Common myeloid progenitor, CD34-positive (primary cell): Measurements from ENCODE around the gene ARHGAP40. TPM values are rescaled to one million over a fixed set of nuclear protein-coding genes. Genes with fewer than 3 reads are reported as not detected.

Experiments
- CTCF ChIA-PET: fragments of 350-600 bp; sonication (Branson Sonifier 250); formaldehyde crosslinking; loops from one replicate; lab custom pipeline; 2021; ENCODE audit warnings: antibody characterized with exemption; lab: Charles Lee
- POLR2A ChIA-PET: fragments of 350-600 bp; sonication (Branson Sonifier 250); formaldehyde crosslinking; loops from one replicate; lab custom pipeline; 2021; ENCODE audit warnings: antibody characterized with exemption; lab: Charles Lee
- DNase-seq, 3 donors: peaks; one replicate each; pipeline versions ENCODE4 v3.0.0 to v3.0.0-alpha.2; 2013
- H3K27ac ChIP-seq, 2 experiments: 1 replicate in 1 of 2; 2 replicates in 1 of 2; pipeline ENCODE4 v1.7.0; 2013; ENCODE audit warnings: inconsistent platforms in 2 of 2, low read length in 2 of 2, mild to moderate bottlenecking in 2 of 2, low read depth in 1 of 2, moderate library complexity in 1 of 2; ENCODE audit not compliant: severe bottlenecking in 2 of 2, insufficient read depth in 1 of 2, poor library complexity in 1 of 2
- H3K27me3 ChIP-seq, 5 experiments: replicated peaks in 2 of 5; 1 replicate in 3 of 5; 2 replicates in 2 of 5; pipeline versions ENCODE4 v1.6.1 to v1.7.0; 2013; ENCODE audit warnings: low read length in 4 of 5, mild to moderate bottlenecking in 2 of 5, moderate library complexity in 2 of 5, inconsistent platforms in 1 of 5; ENCODE audit not compliant: insufficient read depth in 5 of 5, control insufficient read depth in 4 of 5
- H3K36me3 ChIP-seq, 4 experiments: 1 replicate in 2 of 4; 2 replicates in 2 of 4; pipeline versions ENCODE4 v1.6.1 to v1.7.0; 2013; ENCODE audit warnings: low read length in 3 of 4, control low read depth in 1 of 4, mild to moderate bottlenecking in 1 of 4; ENCODE audit not compliant: control insufficient read depth in 4 of 4, insufficient read depth in 4 of 4
- H3K4me1 ChIP-seq, 4 experiments: 1 replicate in 3 of 4; 2 replicates in 1 of 4; pipeline versions ENCODE4 v1.6.1 to v1.7.1; 2013; ENCODE audit warnings: low read length in 3 of 4, mild to moderate bottlenecking in 3 of 4, control low read depth in 1 of 4, inconsistent platforms in 1 of 4, moderate library complexity in 1 of 4; ENCODE audit not compliant: control insufficient read depth in 4 of 4, insufficient read depth in 4 of 4; ENCODE audit errors: control extremely low read depth in 1 of 4
- H3K4me3 ChIP-seq, 7 experiments: 1 replicate in 4 of 7; 2 replicates in 3 of 7; pipeline versions ENCODE4 v1.5.1 to v1.7.0; 2013; ENCODE audit warnings: mild to moderate bottlenecking in 7 of 7, low read length in 6 of 7, moderate library complexity in 6 of 7, inconsistent platforms in 2 of 7, low read depth in 2 of 7, control low read depth in 1 of 7; ENCODE audit not compliant: insufficient read depth in 4 of 7, control insufficient read depth in 1 of 7; ENCODE audit errors: extremely low read depth in 1 of 7
- H3K9me3 ChIP-seq, 5 experiments: 1 replicate in 4 of 5; 2 replicates in 1 of 5; pipeline versions ENCODE4 v1.6.1 to v1.7.1; 2013; ENCODE audit warnings: low read length in 4 of 5, mild to moderate bottlenecking in 2 of 5, inconsistent platforms in 1 of 5, low read depth in 1 of 5, moderate library complexity in 1 of 5; ENCODE audit not compliant: control insufficient read depth in 4 of 5, insufficient read depth in 2 of 5; ENCODE audit errors: control extremely low read depth in 1 of 5
- WGBS: methylation state at CpG from one replicate; pipeline ENCODE4 v1.1.5; 2013; ENCODE audit not compliant: insufficient coverage; 5-methylcytosine and 5-hydroxymethylcytosine counted together
- polyA plus RNA-seq: library from polyadenylated mRNA; unstranded; fragments of 120-200 nt; gene quantifications from one replicate; pipeline ENCODE4 v1.2.1, GENCODE V29; 2013

ARHGAP40 gene
- not detected for polyA plus RNA-seq

- no peaks in the 10 kb centered on the region for H3K9me3 ChIP-seq
- H3K27ac ChIP-seq, result no peak within 1 kb of the TSS
- H3K4me3 ChIP-seq, result no peak within 1 kb of the TSS
- H3K36me3 ChIP-seq, result no peaks in the 10 kb centered on the region
- peak; percentile 19 to 56 (median 49) for DNase-seq
- peaks cover 16 to 67% (median 26%) of the 10 kb centered on the region in 5 experiments for H3K27me3 ChIP-seq
- ChIA-PET POLR2A (no interaction called here), CTCF (no interaction called here)
- 9% methylated on average over 38 of the region's 42 CpGs for WGBS
- peaks cover 0 to 5% (median 2%) of the 10 kb centered on the region in 4 experiments for H3K4me1 ChIP-seq
Observed at GRCh38 chr20:38601216-38602184, at the start of gene ARHGAP40. TSS of gene ARHGAP40 (plus strand) at chr20:38601809.

DNA sequence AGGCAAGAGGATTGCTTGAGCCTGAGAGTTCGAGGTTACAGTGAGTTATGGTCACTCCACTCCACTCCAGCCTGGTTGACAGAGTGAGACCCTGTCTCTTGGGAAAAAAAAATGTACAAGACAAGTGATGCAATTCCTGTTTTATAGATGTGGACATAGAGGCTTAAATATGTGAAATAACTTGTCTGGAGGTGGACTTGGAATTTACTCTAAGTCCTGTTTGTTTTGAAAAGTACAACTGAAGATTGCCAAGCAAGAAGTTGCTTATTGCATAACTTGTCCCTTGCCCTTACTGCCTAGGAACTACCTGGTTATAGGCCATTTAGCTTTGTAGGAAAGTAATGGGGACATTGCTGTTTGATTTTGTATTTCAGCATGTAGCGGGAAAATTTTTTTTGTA lies 46.6 kb upstream of the ARHGAP40 start:
- no peak overlapping the region for H3K27ac ChIP-seq
- DNase-seq, result no peak
- CTCF ChIA-PET, result no interaction called here
- no peaks in the 10 kb centered on the region for H3K4me1 ChIP-seq
- no peaks in the 10 kb centered on the region for H3K27me3 ChIP-seq
- POLR2A ChIA-PET, result no interaction called here
- H3K4me3 ChIP-seq, result no peak overlapping the region
- peaks cover 30 to 86% (median 55%) of the 10 kb centered on the region in 4 experiments for H3K36me3 ChIP-seq
- 100% methylated on average over 1 of the region's 2 CpGs for WGBS
- H3K9me3 ChIP-seq, result peaks cover 0 to 6% (median 0%) of the 10 kb centered on the region in 5 experiments

DNA sequence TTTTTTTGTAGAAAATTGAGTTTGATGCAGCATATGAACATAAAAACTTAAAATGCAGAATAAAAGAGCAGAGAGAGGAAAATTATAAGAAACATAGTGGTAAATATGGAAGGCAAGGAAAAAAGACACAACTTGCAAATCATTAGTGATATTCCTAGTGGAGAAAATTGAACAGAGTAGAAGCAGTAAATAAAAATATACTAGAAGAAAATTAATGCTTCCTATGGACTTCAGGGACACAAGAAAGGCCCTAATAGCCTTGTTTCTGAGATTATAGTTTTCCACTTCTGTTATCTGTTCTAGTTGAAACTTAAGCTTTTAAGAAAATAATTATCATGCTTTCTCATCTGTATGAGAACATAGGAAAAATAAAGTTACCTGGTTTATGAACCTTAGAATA lies 46.2 kb upstream of the ARHGAP40 start:
- Histone ChIP-seq H3K4me1 (no peaks in the 10 kb centered on the region), H3K9me3 (peaks cover 0 to 6% (median 0%) of the 10 kb centered on the region in 5 experiments), H3K36me3 (peaks cover 31 to 87% (median 58%) of the 10 kb centered on the region in 4 experiments), H3K4me3 (no peak overlapping the region), H3K27me3 (no peaks in the 10 kb centered on the region), H3K27ac (no peak overlapping the region)
- DNase-seq, result no peak
- POLR2A ChIA-PET, result no interaction called here
- CTCF ChIA-PET, result no interaction called here

DNA sequence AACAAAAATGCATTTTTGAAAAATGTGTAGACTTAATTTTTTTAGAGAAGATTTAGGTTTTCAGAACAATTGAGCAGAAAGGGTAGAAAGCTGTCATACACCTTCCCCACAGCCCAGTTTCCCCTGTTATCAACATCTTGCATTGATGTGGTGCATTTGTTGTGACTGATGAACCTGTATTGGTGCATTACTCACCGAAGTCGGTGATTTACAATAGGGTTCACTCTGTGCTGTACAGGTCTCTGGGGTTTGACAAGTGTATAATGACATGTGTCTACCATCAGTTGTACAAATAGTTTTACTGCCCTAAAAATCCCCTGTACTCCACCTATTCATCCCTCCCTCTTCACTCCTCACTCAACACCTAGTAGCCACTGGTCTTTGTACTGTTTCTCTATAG lies 44.4 kb upstream of the ARHGAP40 start:
- WGBS, result no CpG with 5 or more reads among the region's 2 CpGs
- H3K4me3 ChIP-seq, result no peak overlapping the region

GRCh38 chr20:38558596-38559360 lies 42.8 kb upstream of the ARHGAP40 start:
- H3K27me3 ChIP-seq, result no peaks in the 10 kb centered on the region
- CTCF ChIA-PET, result no interaction called here
- H3K27ac ChIP-seq, result no peak overlapping the region
- no peak for DNase-seq
- peaks cover 22 to 70% (median 45%) of the 10 kb centered on the region in 4 experiments for H3K36me3 ChIP-seq
- POLR2A ChIA-PET, result no interaction called here
- no peaks in the 10 kb centered on the region for H3K4me1 ChIP-seq
- H3K4me3 ChIP-seq, result no peak overlapping the region
- H3K9me3 ChIP-seq, result peaks cover 0 to 6% (median 0%) of the 10 kb centered on the region in 5 experiments
- WGBS, result no CpG with 5 or more reads among the region's 3 CpGs

More for the DNA sequence above, 44.4 kb upstream of the ARHGAP40 start:
- H3K27me3 ChIP-seq, result no peaks in the 10 kb centered on the region
- H3K27ac ChIP-seq, result no peak overlapping the region
- no peak for DNase-seq
- CTCF ChIA-PET, result no interaction called here
- H3K4me1 ChIP-seq, result no peaks in the 10 kb centered on the region
- H3K36me3 ChIP-seq, result peaks cover 25 to 75% (median 47%) of the 10 kb centered on the region in 4 experiments
- POLR2A ChIA-PET, result no interaction called here
- peaks cover 0 to 6% (median 0%) of the 10 kb centered on the region in 5 experiments for H3K9me3 ChIP-seq

DNA sequence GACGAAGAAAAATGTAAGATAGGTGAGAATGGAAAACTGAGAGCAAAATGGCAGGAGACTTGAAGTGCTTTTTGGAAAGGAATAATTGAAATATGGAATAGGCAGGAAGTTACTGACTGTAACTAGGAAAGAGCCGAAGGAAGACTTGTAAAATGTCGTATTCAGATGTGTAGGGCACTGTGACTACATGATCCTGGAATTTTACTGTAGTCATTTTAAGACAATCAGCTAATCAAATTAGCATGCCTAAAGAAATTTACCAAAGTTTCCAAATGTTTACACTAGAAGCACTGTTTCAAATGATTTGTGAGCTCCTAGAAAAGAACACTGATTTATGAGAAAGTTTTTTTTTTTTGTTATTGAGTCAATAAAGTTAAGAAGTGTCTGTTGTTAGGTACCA lies 41.8 kb upstream of the ARHGAP40 start:
- Histone ChIP-seq H3K4me3 (no peak overlapping the region), H3K9me3 (peaks cover 0 to 4% (median 0%) of the 10 kb centered on the region in 5 experiments), H3K27me3 (no peaks in the 10 kb centered on the region), H3K27ac (no peak overlapping the region), H3K36me3 (peaks cover 24 to 65% (median 40%) of the 10 kb centered on the region in 4 experiments), H3K4me1 (no peaks in the 10 kb centered on the region)
- CTCF ChIA-PET, result no interaction called here
- POLR2A ChIA-PET, result no interaction called here
- WGBS, result 100% methylated on average over 1 of the region's 3 CpGs
- no peak for DNase-seq
